A204.1 (cell line): ENCODE results near the gene TMEM74B.

ENCODE experiments used
- FAIRE-seq: peaks from 2 replicates; lab custom pipeline; 2012; peaks lifted over from hg19 to GRCh38; lab: Jason Lieb, UNC

The TMEM74B gene

GRCh38 chr20:1137236-1137635 lies 47.5 kb downstream of the TMEM74B start:
- FAIRE-seq = no peak

- no peak for FAIRE-seq
Measured at GRCh38 chr20:1134836-1135235, 49.9 kb downstream of the TMEM74B start.

GRCh38 chr20:1134355-1134754 lies 50.4 kb downstream of the TMEM74B start:
- no peak for FAIRE-seq

GRCh38 chr20:1131354-1131753 lies 53.4 kb downstream of the TMEM74B start:
- FAIRE-seq = no peak

- FAIRE-seq = no peak
Measured at GRCh38 chr20:1130847-1131246, 53.9 kb downstream of the TMEM74B start.
